Endothelial cell of umbilical vein (primary cell): ENCODE measurements around the gene SHC1.

ENCODE experiments used
- EZH2 ChIP-seq: IDR thresholded peaks from 2 replicates; pipeline ENCODE4 v1.6.1; 2012; ENCODE audit warnings: borderline replicate concordance, low read depth, mild to moderate bottlenecking, moderate library complexity, low read length, inconsistent platforms; ENCODE audit not compliant: severe bottlenecking
- FOS ChIP-seq: IDR thresholded peaks from 2 replicates; pipeline ENCODE4 v1.6.1; 2011; ENCODE audit warnings: mild to moderate bottlenecking, low read length, moderate library complexity, borderline replicate concordance; ENCODE audit not compliant: insufficient read depth
- JUN ChIP-seq: IDR thresholded peaks from 2 replicates; pipeline ENCODE4 v1.6.1; 2011; ENCODE audit warnings: borderline replicate concordance, low read depth; ENCODE audit not compliant: insufficient read length, insufficient read depth
- MYC ChIP-seq: IDR thresholded peaks from one replicate; pipeline ENCODE4 v1.6.1; 2011; ENCODE audit warnings: mild to moderate bottlenecking, low read depth, low read length
- POLR2A ChIP-seq: IDR thresholded peaks from 2 replicates; pipeline ENCODE4 v1.6.1; 2012; ENCODE audit warnings: low read depth, mild to moderate bottlenecking, control low read depth, low read length
- POLR2AphosphoS5 ChIP-seq: IDR thresholded peaks from 2 replicates; pipeline ENCODE4 v1.6.1; 2012; ENCODE audit warnings: low read depth, mild to moderate bottlenecking, control low read depth, low read length, moderate library complexity; ENCODE audit not compliant: insufficient read depth
- TF ChIP-seq, protein P1 (sequence below), 2 donors: IDR thresholded peaks; 1 replicate in 1 of 2; 2 replicates in 1 of 2; pipeline ENCODE4 v1.5.1; 2011; ENCODE audit warnings: low read length in 2 of 2, mild to moderate bottlenecking in 2 of 2, moderate library complexity in 2 of 2, control low read depth in 1 of 2, inconsistent platforms in 1 of 2, low read depth in 1 of 2; ENCODE audit not compliant: insufficient read depth in 1 of 2; ENCODE audit errors: extremely low read depth in 1 of 2

DNA sequence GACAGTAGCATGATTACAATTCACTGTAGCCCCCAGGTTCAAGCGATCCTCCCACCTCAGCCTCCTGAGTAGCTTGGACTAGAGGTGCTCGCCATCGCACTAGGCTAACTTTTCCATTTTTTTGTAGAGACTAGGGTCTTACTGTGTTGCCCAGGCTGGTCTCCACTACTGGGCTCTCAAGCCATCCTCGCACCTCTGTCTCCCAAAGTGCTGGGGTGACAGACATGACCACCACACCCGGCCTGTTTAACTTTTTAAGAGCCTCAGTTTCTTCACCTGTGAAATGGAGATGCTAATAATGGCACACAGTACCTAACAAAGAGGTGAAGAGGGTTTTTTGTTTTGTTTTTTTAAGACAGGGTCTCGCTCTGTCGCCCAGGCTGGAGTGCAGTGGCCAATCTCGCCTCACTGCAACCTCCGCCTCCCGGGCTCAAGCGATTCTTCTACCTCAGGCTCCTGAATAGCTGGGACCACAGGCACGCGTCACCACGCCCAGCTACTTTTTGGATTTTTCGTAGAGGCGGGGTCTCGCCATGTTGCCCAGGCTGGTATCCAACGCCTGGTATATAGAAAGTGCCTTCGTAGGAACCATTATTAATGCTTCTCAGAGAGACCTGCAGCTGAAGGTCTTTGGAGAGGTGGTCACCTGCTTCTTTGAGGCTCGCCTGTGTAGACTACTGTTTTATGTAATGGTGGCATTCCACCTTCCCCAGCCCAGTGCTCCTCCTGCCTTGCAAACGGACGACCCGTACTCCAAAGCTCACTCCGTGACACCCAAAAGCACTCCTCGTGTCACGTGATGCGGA, 34.6 kb downstream of the SHC1 start:
- TF ChIP-seq EZH2 (no peak), MYC (no peak), POLR2AphosphoS5 (no peak), JUN (no peak), FOS (no peak), POLR2A (no peak)
- TF ChIP-seq, protein P1, sequence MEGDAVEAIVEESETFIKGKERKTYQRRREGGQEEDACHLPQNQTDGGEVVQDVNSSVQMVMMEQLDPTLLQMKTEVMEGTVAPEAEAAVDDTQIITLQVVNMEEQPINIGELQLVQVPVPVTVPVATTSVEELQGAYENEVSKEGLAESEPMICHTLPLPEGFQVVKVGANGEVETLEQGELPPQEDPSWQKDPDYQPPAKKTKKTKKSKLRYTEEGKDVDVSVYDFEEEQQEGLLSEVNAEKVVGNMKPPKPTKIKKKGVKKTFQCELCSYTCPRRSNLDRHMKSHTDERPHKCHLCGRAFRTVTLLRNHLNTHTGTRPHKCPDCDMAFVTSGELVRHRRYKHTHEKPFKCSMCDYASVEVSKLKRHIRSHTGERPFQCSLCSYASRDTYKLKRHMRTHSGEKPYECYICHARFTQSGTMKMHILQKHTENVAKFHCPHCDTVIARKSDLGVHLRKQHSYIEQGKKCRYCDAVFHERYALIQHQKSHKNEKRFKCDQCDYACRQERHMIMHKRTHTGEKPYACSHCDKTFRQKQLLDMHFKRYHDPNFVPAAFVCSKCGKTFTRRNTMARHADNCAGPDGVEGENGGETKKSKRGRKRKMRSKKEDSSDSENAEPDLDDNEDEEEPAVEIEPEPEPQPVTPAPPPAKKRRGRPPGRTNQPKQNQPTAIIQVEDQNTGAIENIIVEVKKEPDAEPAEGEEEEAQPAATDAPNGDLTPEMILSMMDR (IDR thresholded peaks at IDR 0.05; ENCODE audit: extremely low read depth in 1 of 2, insufficient read depth in 1 of 2, low read depth in 1 of 2, low read length in 2 of 2) = no peak
